Hematopoietic multipotent progenitor cell treated with erythropoietin and hydrocortisone succinate and interleukin-3 and kit ligand, for 8 days (in vitro differentiated cells): ENCODE measurements around the gene MAMLD1.
A peak's percentile ranks its signal among the peaks of the same experiment; 100 is the strongest.

Experiments
- DNase-seq: peaks from one replicate; pipeline ENCODE4 v3.0.0-alpha.2; 2015

Gene MAMLD1

GRCh38 chrX:150463566-150463965 lies 100.4 kb downstream of the MAMLD1 start:
- DNase-seq, result no peak

GRCh38 chrX:150464001-150464400 lies 100.9 kb downstream of the MAMLD1 start:
- DNase-seq, result no peak

GRCh38 chrX:150465326-150465725 lies 102.2 kb downstream of the MAMLD1 start:
- no peak for DNase-seq

GRCh38 chrX:150465881-150466775 lies 103.0 kb downstream of the MAMLD1 start:
- no peak for DNase-seq

- no peak for DNase-seq
These were observed 109.2 kb downstream of the MAMLD1 start for GRCh38 chrX:150472306-150472705.

- no peak for DNase-seq
These were observed 110.3 kb downstream of the MAMLD1 start for GRCh38 chrX:150473371-150473770.

GRCh38 chrX:150475461-150475860 lies 112.3 kb downstream of the MAMLD1 start:
- no peak for DNase-seq

GRCh38 chrX:150476164-150476699 lies 113.1 kb downstream of the MAMLD1 start:
- DNase-seq, result no peak

- DNase-seq, result no peak
These were observed 114.3 kb downstream of the MAMLD1 start for GRCh38 chrX:150477371-150477770.

- DNase-seq, result no peak
These were observed 115.7 kb downstream of the MAMLD1 start for GRCh38 chrX:150478496-150479492.

GRCh38 chrX:150482537-150483206 lies 119.6 kb downstream of the MAMLD1 start:
- DNase-seq, result peak; percentile 22

GRCh38 chrX:150483356-150483985 lies 120.4 kb downstream of the MAMLD1 start:
- DNase-seq, result no peak

GRCh38 chrX:150486011-150486410 lies 122.9 kb downstream of the MAMLD1 start:
- DNase-seq, result peak; percentile 44

GRCh38 chrX:150487369-150488094 lies 124.4 kb downstream of the MAMLD1 start:
- DNase-seq, result no peak

- DNase-seq, result no peak
These were observed 126.4 kb downstream of the MAMLD1 start for GRCh38 chrX:150489359-150490015.

- DNase-seq, result no peak
These were observed 132.4 kb downstream of the MAMLD1 start for GRCh38 chrX:150495496-150495895.

GRCh38 chrX:150499240-150499639 lies 136.1 kb downstream of the MAMLD1 start:
- no peak for DNase-seq

- DNase-seq, result no peak
These were observed 139.0 kb downstream of the MAMLD1 start for GRCh38 chrX:150502091-150502490.

- DNase-seq, result no peak
These were observed 140.1 kb downstream of the MAMLD1 start for GRCh38 chrX:150502979-150503897.

- DNase-seq, result no peak
These were observed 140.7 kb downstream of the MAMLD1 start for GRCh38 chrX:150503898-150504219.
